H9 (cell line): ENCODE results near the gene SLC24A1. TPM values are rescaled to one million over a fixed set of nuclear protein-coding genes. Genes with fewer than 3 reads are reported as not detected.

ENCODE experiments used
- DNase-seq: peaks from one replicate; pipeline ENCODE4 v3.0.0-alpha.2; 2017
- H2AFZ ChIP-seq: one replicate; pipeline ENCODE4 v1.6.1; 2013; ENCODE audit warnings: mild to moderate bottlenecking, low read length, control low read depth, moderate library complexity
- H2AK5ac ChIP-seq: 2 replicates; pipeline ENCODE4 v1.6.1; 2013; ENCODE audit warnings: low read length, control low read depth, mixed read lengths; ENCODE audit not compliant: insufficient read length
- H2BK120ac ChIP-seq: one replicate; pipeline ENCODE4 v1.6.1; 2013; ENCODE audit warnings: low read depth, mild to moderate bottlenecking, low read length, control low read depth, inconsistent platforms; ENCODE audit not compliant: poor library complexity, severe bottlenecking
- H2BK12ac ChIP-seq: 2 replicates; pipeline ENCODE4 v1.6.1; 2013; ENCODE audit warnings: low read length, control low read depth, mixed read lengths, low read depth; ENCODE audit not compliant: insufficient read length
- H2BK15ac ChIP-seq: 2 replicates; pipeline ENCODE4 v1.6.1; 2013; ENCODE audit warnings: low read depth, low read length, control low read depth
- H2BK20ac ChIP-seq: one replicate; pipeline ENCODE4 v1.6.1; 2013; ENCODE audit warnings: low read depth, mild to moderate bottlenecking, low read length, control low read depth, inconsistent platforms; ENCODE audit not compliant: poor library complexity, severe bottlenecking
- H2BK5ac ChIP-seq: 2 replicates; pipeline ENCODE4 v1.6.1; 2013; ENCODE audit warnings: low read length, control low read depth, mixed read lengths; ENCODE audit not compliant: insufficient read length
- H3K14ac ChIP-seq: 2 replicates; pipeline ENCODE4 v1.6.1; 2013; ENCODE audit warnings: low read length, control low read depth; ENCODE audit not compliant: insufficient read depth
- H3K18ac ChIP-seq: 2 replicates; pipeline ENCODE4 v1.6.1; 2013; ENCODE audit warnings: low read depth, mild to moderate bottlenecking, mixed read lengths, low read length, control low read depth; ENCODE audit not compliant: insufficient read length
- H3K23ac ChIP-seq: 2 replicates; pipeline ENCODE4 v1.6.1; 2013; ENCODE audit warnings: low read length, control low read depth, mixed read lengths, low read depth; ENCODE audit not compliant: insufficient read length
- H3K23me2 ChIP-seq: 2 replicates; pipeline ENCODE4 v1.6.1; 2013; ENCODE audit warnings: low read depth, mild to moderate bottlenecking, mixed read lengths, low read length, control low read depth; ENCODE audit not compliant: insufficient read length, poor library complexity, severe bottlenecking
- H3K27ac ChIP-seq: 2 replicates; pipeline ENCODE4 v1.5.1; 2013; ENCODE audit warnings: low read length, control low read depth, mixed read lengths, low read depth; ENCODE audit not compliant: insufficient read length
- H3K27me3 ChIP-seq: 2 replicates; pipeline ENCODE4 v1.6.1; 2013; ENCODE audit warnings: low read length, control low read depth, inconsistent platforms; ENCODE audit not compliant: insufficient read depth
- H3K4ac ChIP-seq: 2 replicates; pipeline ENCODE4 v1.6.1; 2013; ENCODE audit warnings: low read depth, mild to moderate bottlenecking, control low read depth, inconsistent platforms, low read length, moderate library complexity
- H3K4me1 ChIP-seq: 2 replicates; pipeline ENCODE4 v1.6.1; 2013; ENCODE audit warnings: low read length, control low read depth, inconsistent platforms; ENCODE audit not compliant: insufficient read depth
- H3K4me2 ChIP-seq: 2 replicates; pipeline ENCODE4 v1.6.1; 2013; ENCODE audit warnings: low read length, control low read depth, mixed read lengths; ENCODE audit not compliant: insufficient read length, insufficient read depth
- H3K56ac ChIP-seq: 2 replicates; pipeline ENCODE4 v1.6.1; 2013; ENCODE audit warnings: low read depth, mild to moderate bottlenecking, mixed read lengths, low read length, control low read depth; ENCODE audit not compliant: insufficient read length
- H3K79me1 ChIP-seq: 2 replicates; pipeline ENCODE4 v1.6.1; 2013; ENCODE audit warnings: low read depth, mild to moderate bottlenecking, moderate library complexity, low read length, control low read depth, inconsistent platforms; ENCODE audit not compliant: insufficient read depth, poor library complexity, severe bottlenecking
- H3K79me2 ChIP-seq: 2 replicates; pipeline ENCODE4 v1.6.1; 2013; ENCODE audit warnings: low read length, control low read depth, inconsistent platforms; ENCODE audit not compliant: insufficient read depth
- H3K9ac ChIP-seq: 2 replicates; pipeline ENCODE4 v1.6.1; 2013; ENCODE audit warnings: low read length, control low read depth, mixed read lengths; ENCODE audit not compliant: insufficient read length; ENCODE audit errors: extremely low read depth
- H3K9me3 ChIP-seq: one replicate; pipeline ENCODE4 v1.6.1; 2013; ENCODE audit warnings: low read depth, low read length, inconsistent platforms; ENCODE audit not compliant: control insufficient read depth
- H3T11ph ChIP-seq: one replicate; pipeline ENCODE4 v1.6.1; 2013; ENCODE audit warnings: mild to moderate bottlenecking, low read length, control low read depth, inconsistent platforms
- H4K20me1 ChIP-seq: one replicate; pipeline ENCODE4 v1.6.1; 2013; ENCODE audit not compliant: control insufficient read depth, insufficient read length, insufficient read depth
- H4K5ac ChIP-seq: 2 replicates; pipeline ENCODE4 v1.6.1; 2013; ENCODE audit warnings: low read depth, mild to moderate bottlenecking, mixed read lengths, low read length, control low read depth; ENCODE audit not compliant: insufficient read length
- H4K8ac ChIP-seq: replicated peaks from 2 replicates; pipeline ENCODE4 v1.6.1; 2013; ENCODE audit warnings: low read length, control low read depth, mixed read lengths, low read depth; ENCODE audit not compliant: insufficient read length
- H4K91ac ChIP-seq: 2 replicates; pipeline ENCODE4 v1.6.1; 2013; ENCODE audit warnings: low read depth, mild to moderate bottlenecking, moderate library complexity, mixed read lengths, low read length, control low read depth; ENCODE audit not compliant: insufficient read length
- H3K27ac Mint-ChIP-seq, 3 experiments: 2 replicates in 2 of 3; 3 replicates in 1 of 3; pipeline ENCODE4 v1.8.0; 2020 to 2021; ENCODE audit warnings: mixed read lengths in 3 of 3, mild to moderate bottlenecking in 1 of 3, moderate library complexity in 1 of 3
- H3K27me3 Mint-ChIP-seq: 2 replicates; pipeline ENCODE4 v1.8.0; 2021; ENCODE audit warnings: low read depth, mild to moderate bottlenecking, moderate library complexity, mixed read lengths
- H3K36me3 Mint-ChIP-seq, 3 experiments: 2 replicates in 2 of 3; 3 replicates in 1 of 3; pipeline ENCODE4 v1.8.0; 2020 to 2021; ENCODE audit warnings: low read depth in 3 of 3, mixed read lengths in 3 of 3; ENCODE audit not compliant: insufficient read depth in 1 of 3
- H3K4me1 Mint-ChIP-seq, 2 experiments: 2 replicates each; pipeline ENCODE4 v1.8.0; 2020; ENCODE audit warnings: mixed read lengths in 2 of 2
- H3K4me3 Mint-ChIP-seq, 2 experiments: 2 replicates in 1 of 2; 3 replicates in 1 of 2; pipeline ENCODE4 v1.8.0; 2020 to 2021; ENCODE audit warnings: mild to moderate bottlenecking in 2 of 2, mixed read lengths in 2 of 2, moderate library complexity in 1 of 2
- H3K9me3 Mint-ChIP-seq, 2 experiments: 2 replicates in 1 of 2; 3 replicates in 1 of 2; pipeline ENCODE4 v1.8.0; 2020; ENCODE audit warnings: mild to moderate bottlenecking in 2 of 2, mixed read lengths in 2 of 2, moderate library complexity in 1 of 2
- WGBS: extraction: QIAGEN DNeasy Blood & Tissue Kit; methylation state at CpG from one replicate; pipeline ENCODE4 v1.1.7; 2013; ENCODE audit warnings: missing lambda C conversion rate, low lambda C conversion rate, mixed read lengths; ENCODE audit not compliant: insufficient read length; ENCODE audit errors: extremely low coverage; 5-methylcytosine and 5-hydroxymethylcytosine counted together
- total RNA-seq: library from RNA; stranded (reverse); gene quantifications from 2 replicates; pipeline ENCODE4 v1.2.1, GENCODE V29; 2021
- TF ChIP-seq, protein P1 (sequence below): fragments of 200-600 bp; sonication (generic); conservative IDR thresholded peaks from 3 replicates; pipeline ENCODE4 v1.8.0; 2021; ENCODE audit warnings: antibody characterized with exemption, mild to moderate bottlenecking

SLC24A1 gene
- total RNA-seq, 1 experiment from 2014 or later = 8.6 TPM

GRCh38 chr15:65646486-65646885 is 24.7 kb downstream of the SLC24A1 start:
- no peak for DNase-seq

More at GRCh38 chr15:65646486-65646885, 24.7 kb downstream of the SLC24A1 start:
- no peak overlapping the region for H2AK5ac ChIP-seq
- H3K4me1 ChIP-seq = 0 out of 2 replicates have a peak, but pooled peaks cover 2% of the 10 kb centered on the region
- H3K4me1 Mint-ChIP-seq = peaks cover 2 to 6% of the 10 kb centered on the region in 2 experiments; a peak in 3 of 4 replicates
- no peak overlapping the region for H4K8ac ChIP-seq
- no peak overlapping the region for H3K18ac ChIP-seq
- H4K91ac ChIP-seq = no peak overlapping the region
- no peaks in the 10 kb centered on the region for H3K27me3 Mint-ChIP-seq
- H3K23ac ChIP-seq = no peak overlapping the region
- H3K79me2 ChIP-seq = no peaks in the 10 kb centered on the region
- H3K23me2 ChIP-seq = no peaks in the 10 kb centered on the region
- H2BK5ac ChIP-seq = no peak overlapping the region
- H4K5ac ChIP-seq = no peak overlapping the region
- no peaks in the 10 kb centered on the region for H3K27me3 ChIP-seq
- no peak overlapping the region for H3K56ac ChIP-seq
- no peak overlapping the region for H2BK15ac ChIP-seq
- no peaks in the 10 kb centered on the region for H3K9me3 Mint-ChIP-seq
- no peak overlapping the region for H2BK120ac ChIP-seq
- no peaks in the 10 kb centered on the region for H4K20me1 ChIP-seq
- no peak overlapping the region for H3T11ph ChIP-seq
- no peaks in the 10 kb centered on the region for H3K36me3 Mint-ChIP-seq
- no peak overlapping the region for H3K4ac ChIP-seq
- no peak overlapping the region for H3K9ac ChIP-seq
- no CpG with 5 or more reads among the region's 4 CpGs for WGBS
- H2BK12ac ChIP-seq = no peak overlapping the region
- no peak overlapping the region for H3K4me2 ChIP-seq
- no peaks in the 10 kb centered on the region for H3K79me1 ChIP-seq
- H3K14ac ChIP-seq = no peak overlapping the region
- TF ChIP-seq, protein P1, sequence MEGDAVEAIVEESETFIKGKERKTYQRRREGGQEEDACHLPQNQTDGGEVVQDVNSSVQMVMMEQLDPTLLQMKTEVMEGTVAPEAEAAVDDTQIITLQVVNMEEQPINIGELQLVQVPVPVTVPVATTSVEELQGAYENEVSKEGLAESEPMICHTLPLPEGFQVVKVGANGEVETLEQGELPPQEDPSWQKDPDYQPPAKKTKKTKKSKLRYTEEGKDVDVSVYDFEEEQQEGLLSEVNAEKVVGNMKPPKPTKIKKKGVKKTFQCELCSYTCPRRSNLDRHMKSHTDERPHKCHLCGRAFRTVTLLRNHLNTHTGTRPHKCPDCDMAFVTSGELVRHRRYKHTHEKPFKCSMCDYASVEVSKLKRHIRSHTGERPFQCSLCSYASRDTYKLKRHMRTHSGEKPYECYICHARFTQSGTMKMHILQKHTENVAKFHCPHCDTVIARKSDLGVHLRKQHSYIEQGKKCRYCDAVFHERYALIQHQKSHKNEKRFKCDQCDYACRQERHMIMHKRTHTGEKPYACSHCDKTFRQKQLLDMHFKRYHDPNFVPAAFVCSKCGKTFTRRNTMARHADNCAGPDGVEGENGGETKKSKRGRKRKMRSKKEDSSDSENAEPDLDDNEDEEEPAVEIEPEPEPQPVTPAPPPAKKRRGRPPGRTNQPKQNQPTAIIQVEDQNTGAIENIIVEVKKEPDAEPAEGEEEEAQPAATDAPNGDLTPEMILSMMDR = no peak
- no peak overlapping the region for H3K4me3 Mint-ChIP-seq
- no peak overlapping the region for H2AFZ ChIP-seq
- no peaks in the 10 kb centered on the region for H3K9me3 ChIP-seq
- peak overlapping the region in 2 of 3 experiments; percentile 28 to 32; a peak in 2 of 7 replicates for H3K27ac Mint-ChIP-seq
- H2BK20ac ChIP-seq = no peak overlapping the region
- H3K27ac ChIP-seq = no peak overlapping the region
